ENCODE measurements around the gene IFT172. TPM values are rescaled to one million over a fixed set of nuclear protein-coding genes. Genes with fewer than 3 reads are reported as not detected.

Gene IFT172
- total RNA-seq, 1 experiment from 2014 or later: 13.7 TPM

DNA sequence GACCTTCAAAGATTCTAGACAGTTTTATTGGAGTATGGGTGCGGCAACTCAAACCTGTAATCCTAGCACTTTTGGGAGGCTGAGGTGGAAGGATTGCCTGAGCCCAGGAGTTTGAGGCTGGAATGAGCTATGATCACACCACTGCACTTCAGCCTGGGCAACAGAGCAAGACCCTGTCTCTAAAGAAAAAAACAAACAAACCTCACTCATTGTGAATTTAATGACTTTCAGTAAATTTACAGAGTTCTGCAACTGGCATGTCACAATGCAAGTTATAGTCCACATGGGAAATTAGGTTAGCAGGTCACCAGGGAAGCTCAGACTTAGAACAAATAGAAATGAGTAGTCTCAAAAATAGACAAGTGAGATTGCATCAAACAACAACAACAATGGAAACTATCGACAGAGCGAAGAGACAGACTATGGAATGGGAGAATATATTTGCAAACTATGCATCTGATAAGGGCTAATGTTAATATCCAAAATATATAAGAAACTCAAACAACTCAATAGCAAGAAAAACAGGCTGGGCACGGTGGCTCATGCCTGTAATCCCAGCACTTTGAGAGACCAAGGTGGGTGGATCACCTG lies 67.8 kb downstream of the IFT172 start:
- no peaks in the 10 kb centered on the region for H3K9me2 ChIP-seq (ENCODE audit: insufficient read depth)
- no peaks in the 10 kb centered on the region for H3K79me2 ChIP-seq (ENCODE audit: insufficient read depth, low read length)
- intact Hi-C loops (cut with micrococcal nuclease): loop anchor here (10.0 kb wide), 1 partner anchor 163 kb away; the partner anchor contains the start of gene ZNF512
- RAD21 ChIA-PET (ENCODE audit: low non-redundant PET in 1 of 2, low total read pairs in 2 of 2, uncharacterized antibody in 2 of 2, unreplicated experiment in 2 of 2): no interaction called here
- CTCF ChIA-PET: no interaction called here
- no peak overlapping the region for H3K4me3 ChIP-seq (replicated peaks in 1 of 2; ENCODE audit: low read depth in 1 of 2, low read length in 2 of 2)
- H3K27ac ChIP-seq (ENCODE audit: low read depth, low read length): no peak overlapping the region
- H3K4me2 ChIP-seq (ENCODE audit: low read length): no peak overlapping the region
- H2AFZ ChIP-seq (ENCODE audit: low read depth, low read length, poor library complexity, severe bottlenecking): no peak overlapping the region
- TF ChIP-seq SRF (IDR thresholded peaks at IDR 0.05; ENCODE audit: low read depth) (no peak), TCF7L2 (IDR thresholded peaks at IDR 0.05; ENCODE audit: borderline replicate concordance, extremely low read depth, insufficient read depth, insufficient read length) (no peak), EZH2phosphoT487 (IDR thresholded peaks at IDR 0.05; ENCODE audit: borderline replicate concordance) (no peak), ZFX (IDR thresholded peaks at IDR 0.05) (no peak), CBX3 (IDR thresholded peaks at IDR 0.05; ENCODE audit: low read depth) (no peak), SP1 (IDR thresholded peaks at IDR 0.05; ENCODE audit: low read depth) (no peak), JUND (IDR thresholded peaks at IDR 0.05) (no peak), ELF1 (IDR thresholded peaks at IDR 0.05; ENCODE audit: borderline replicate concordance, low read depth) (no peak), EGR1 (IDR thresholded peaks at IDR 0.05; ENCODE audit: low read depth) (no peak), EZH2 (IDR thresholded peaks at IDR 0.05) (no peak), RAD21 (IDR thresholded peaks at IDR 0.05; ENCODE audit: low read depth) (no peak), POLR2AphosphoS5 (IDR thresholded peaks at IDR 0.05; ENCODE audit: low read depth, low read length) (no peak), CEBPB (IDR thresholded peaks at IDR 0.05; ENCODE audit: low read depth) (no peak), SIN3A (IDR thresholded peaks at IDR 0.05; ENCODE audit: low read depth) (no peak), POLR2A (IDR thresholded peaks at IDR 0.05; ENCODE audit: borderline replicate concordance, extremely low read depth, insufficient read depth, insufficient read length) (no peak)
- TF ChIP-seq, protein P1, sequence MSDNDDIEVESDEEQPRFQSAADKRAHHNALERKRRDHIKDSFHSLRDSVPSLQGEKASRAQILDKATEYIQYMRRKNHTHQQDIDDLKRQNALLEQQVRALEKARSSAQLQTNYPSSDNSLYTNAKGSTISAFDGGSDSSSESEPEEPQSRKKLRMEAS (IDR thresholded peaks at IDR 0.05): no peak
- TF ChIP-seq, protein P2, sequence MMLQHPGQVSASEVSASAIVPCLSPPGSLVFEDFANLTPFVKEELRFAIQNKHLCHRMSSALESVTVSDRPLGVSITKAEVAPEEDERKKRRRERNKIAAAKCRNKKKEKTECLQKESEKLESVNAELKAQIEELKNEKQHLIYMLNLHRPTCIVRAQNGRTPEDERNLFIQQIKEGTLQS (IDR thresholded peaks at IDR 0.05): no peak
- TF ChIP-seq, protein P3, sequence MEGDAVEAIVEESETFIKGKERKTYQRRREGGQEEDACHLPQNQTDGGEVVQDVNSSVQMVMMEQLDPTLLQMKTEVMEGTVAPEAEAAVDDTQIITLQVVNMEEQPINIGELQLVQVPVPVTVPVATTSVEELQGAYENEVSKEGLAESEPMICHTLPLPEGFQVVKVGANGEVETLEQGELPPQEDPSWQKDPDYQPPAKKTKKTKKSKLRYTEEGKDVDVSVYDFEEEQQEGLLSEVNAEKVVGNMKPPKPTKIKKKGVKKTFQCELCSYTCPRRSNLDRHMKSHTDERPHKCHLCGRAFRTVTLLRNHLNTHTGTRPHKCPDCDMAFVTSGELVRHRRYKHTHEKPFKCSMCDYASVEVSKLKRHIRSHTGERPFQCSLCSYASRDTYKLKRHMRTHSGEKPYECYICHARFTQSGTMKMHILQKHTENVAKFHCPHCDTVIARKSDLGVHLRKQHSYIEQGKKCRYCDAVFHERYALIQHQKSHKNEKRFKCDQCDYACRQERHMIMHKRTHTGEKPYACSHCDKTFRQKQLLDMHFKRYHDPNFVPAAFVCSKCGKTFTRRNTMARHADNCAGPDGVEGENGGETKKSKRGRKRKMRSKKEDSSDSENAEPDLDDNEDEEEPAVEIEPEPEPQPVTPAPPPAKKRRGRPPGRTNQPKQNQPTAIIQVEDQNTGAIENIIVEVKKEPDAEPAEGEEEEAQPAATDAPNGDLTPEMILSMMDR (IDR thresholded peaks at IDR 0.05 in 2 of 3, conservative IDR thresholded peaks at IDR 0.05 in 1 of 3; ENCODE audit: borderline replicate concordance in 1 of 3, insufficient read depth in 1 of 3, low read depth in 2 of 3, low read length in 2 of 3): no peak
- TF ChIP-seq, protein P4, sequence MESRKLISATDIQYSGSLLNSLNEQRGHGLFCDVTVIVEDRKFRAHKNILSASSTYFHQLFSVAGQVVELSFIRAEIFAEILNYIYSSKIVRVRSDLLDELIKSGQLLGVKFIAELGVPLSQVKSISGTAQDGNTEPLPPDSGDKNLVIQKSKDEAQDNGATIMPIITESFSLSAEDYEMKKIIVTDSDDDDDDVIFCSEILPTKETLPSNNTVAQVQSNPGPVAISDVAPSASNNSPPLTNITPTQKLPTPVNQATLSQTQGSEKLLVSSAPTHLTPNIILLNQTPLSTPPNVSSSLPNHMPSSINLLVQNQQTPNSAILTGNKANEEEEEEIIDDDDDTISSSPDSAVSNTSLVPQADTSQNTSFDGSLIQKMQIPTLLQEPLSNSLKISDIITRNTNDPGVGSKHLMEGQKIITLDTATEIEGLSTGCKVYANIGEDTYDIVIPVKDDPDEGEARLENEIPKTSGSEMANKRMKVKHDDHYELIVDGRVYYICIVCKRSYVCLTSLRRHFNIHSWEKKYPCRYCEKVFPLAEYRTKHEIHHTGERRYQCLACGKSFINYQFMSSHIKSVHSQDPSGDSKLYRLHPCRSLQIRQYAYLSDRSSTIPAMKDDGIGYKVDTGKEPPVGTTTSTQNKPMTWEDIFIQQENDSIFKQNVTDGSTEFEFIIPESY (IDR thresholded peaks at IDR 0.05; ENCODE audit: extremely low read depth, insufficient replicate concordance, low read length): no peak
- TF ChIP-seq, protein P5, sequence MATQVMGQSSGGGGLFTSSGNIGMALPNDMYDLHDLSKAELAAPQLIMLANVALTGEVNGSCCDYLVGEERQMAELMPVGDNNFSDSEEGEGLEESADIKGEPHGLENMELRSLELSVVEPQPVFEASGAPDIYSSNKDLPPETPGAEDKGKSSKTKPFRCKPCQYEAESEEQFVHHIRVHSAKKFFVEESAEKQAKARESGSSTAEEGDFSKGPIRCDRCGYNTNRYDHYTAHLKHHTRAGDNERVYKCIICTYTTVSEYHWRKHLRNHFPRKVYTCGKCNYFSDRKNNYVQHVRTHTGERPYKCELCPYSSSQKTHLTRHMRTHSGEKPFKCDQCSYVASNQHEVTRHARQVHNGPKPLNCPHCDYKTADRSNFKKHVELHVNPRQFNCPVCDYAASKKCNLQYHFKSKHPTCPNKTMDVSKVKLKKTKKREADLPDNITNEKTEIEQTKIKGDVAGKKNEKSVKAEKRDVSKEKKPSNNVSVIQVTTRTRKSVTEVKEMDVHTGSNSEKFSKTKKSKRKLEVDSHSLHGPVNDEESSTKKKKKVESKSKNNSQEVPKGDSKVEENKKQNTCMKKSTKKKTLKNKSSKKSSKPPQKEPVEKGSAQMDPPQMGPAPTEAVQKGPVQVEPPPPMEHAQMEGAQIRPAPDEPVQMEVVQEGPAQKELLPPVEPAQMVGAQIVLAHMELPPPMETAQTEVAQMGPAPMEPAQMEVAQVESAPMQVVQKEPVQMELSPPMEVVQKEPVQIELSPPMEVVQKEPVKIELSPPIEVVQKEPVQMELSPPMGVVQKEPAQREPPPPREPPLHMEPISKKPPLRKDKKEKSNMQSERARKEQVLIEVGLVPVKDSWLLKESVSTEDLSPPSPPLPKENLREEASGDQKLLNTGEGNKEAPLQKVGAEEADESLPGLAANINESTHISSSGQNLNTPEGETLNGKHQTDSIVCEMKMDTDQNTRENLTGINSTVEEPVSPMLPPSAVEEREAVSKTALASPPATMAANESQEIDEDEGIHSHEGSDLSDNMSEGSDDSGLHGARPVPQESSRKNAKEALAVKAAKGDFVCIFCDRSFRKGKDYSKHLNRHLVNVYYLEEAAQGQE (IDR thresholded peaks at IDR 0.05; ENCODE audit: low read depth): no peak
- H3K27me3 ChIP-seq (ENCODE audit: insufficient read depth, low read length): no peaks in the 10 kb centered on the region
- H3K4me1 ChIP-seq (ENCODE audit: control insufficient read depth in 1 of 2, insufficient read depth in 2 of 2, low read length in 2 of 2): peaks cover 0 to 4% of the 10 kb centered on the region in 2 experiments; a peak in 2 of 4 replicates
- DNase-seq (ENCODE audit: low read depth, low spot score) (no peak), ATAC-seq (no peak)
- no peak overlapping the region for H3K9ac ChIP-seq (ENCODE audit: low read length)
- H3K36me3 ChIP-seq (ENCODE audit: control insufficient read depth in 1 of 2, insufficient read depth in 2 of 2, low read length in 2 of 2): no peaks in the 10 kb centered on the region
- no TSS peak for BruUV-seq (replicated peaks)
- H4K20me1 ChIP-seq (ENCODE audit: insufficient read depth): no peaks in the 10 kb centered on the region
- POLR2A ChIA-PET: no interaction called here
- no peaks in the 10 kb centered on the region for H3K9me3 ChIP-seq (ENCODE audit: control insufficient read depth in 1 of 2, insufficient read depth in 1 of 2, low read depth in 1 of 2, low read length in 2 of 2)

Data from HCT116 (cell line).